ENCODE measurements around the gene TESK2.
"Not testable (repeated sequence)": the region's sequence is repeated elsewhere in the genome, so short reads cannot be mapped to it uniquely, and the experiment has no call there.

The TESK2 gene

GRCh38 chr1:45364294-45364693, 126.7 kb downstream of the TESK2 start:
- H3K4me1 ChIP-seq (ENCODE audit: low read depth, poor library complexity, severe bottlenecking): peaks cover 15% of the 10 kb centered on the region
- no peak overlapping the region for H3K9ac ChIP-seq
- no peak overlapping the region for H3K27ac ChIP-seq
- no peak overlapping the region for H3K4me3 ChIP-seq (IDR thresholded peaks at IDR 0.05; ENCODE audit: insufficient read depth, low read depth, low read length)
- TF ChIP-seq CTCF (conservative IDR thresholded peaks at IDR 0.05; ENCODE audit: low read depth, low read length): no peak
- H3K27me3 ChIP-seq (ENCODE audit: insufficient read depth, low read depth): no peaks in the 10 kb centered on the region
- H4K20me1 ChIP-seq (ENCODE audit: insufficient read depth): no peaks in the 10 kb centered on the region
- no peak overlapping the region for H3K4me2 ChIP-seq
- no peak overlapping the region for H2AFZ ChIP-seq (ENCODE audit: low read depth)
- no peaks in the 10 kb centered on the region for H3K36me3 ChIP-seq (ENCODE audit: insufficient read depth)
- H3K79me2 ChIP-seq (ENCODE audit: insufficient read depth, low read depth): no peaks in the 10 kb centered on the region

- not testable (repeated sequence) for H3K36me3 ChIP-seq (ENCODE audit: insufficient read depth); H3K27ac ChIP-seq; H3K4me1 ChIP-seq (ENCODE audit: low read depth, poor library complexity, severe bottlenecking); H3K79me2 ChIP-seq (ENCODE audit: insufficient read depth, low read depth); H3K4me3 ChIP-seq (IDR thresholded peaks at IDR 0.05; ENCODE audit: insufficient read depth, low read depth, low read length); H3K27me3 ChIP-seq (ENCODE audit: insufficient read depth, low read depth); H3K4me2 ChIP-seq; H3K9ac ChIP-seq; H4K20me1 ChIP-seq (ENCODE audit: insufficient read depth)
- H2AFZ ChIP-seq (ENCODE audit: low read depth): peak overlapping the region; percentile 15; the same call in 1 of the 2 replicates
These were observed 130.0 kb downstream of the TESK2 start for GRCh38 chr1:45360981-45361380.

DNA sequence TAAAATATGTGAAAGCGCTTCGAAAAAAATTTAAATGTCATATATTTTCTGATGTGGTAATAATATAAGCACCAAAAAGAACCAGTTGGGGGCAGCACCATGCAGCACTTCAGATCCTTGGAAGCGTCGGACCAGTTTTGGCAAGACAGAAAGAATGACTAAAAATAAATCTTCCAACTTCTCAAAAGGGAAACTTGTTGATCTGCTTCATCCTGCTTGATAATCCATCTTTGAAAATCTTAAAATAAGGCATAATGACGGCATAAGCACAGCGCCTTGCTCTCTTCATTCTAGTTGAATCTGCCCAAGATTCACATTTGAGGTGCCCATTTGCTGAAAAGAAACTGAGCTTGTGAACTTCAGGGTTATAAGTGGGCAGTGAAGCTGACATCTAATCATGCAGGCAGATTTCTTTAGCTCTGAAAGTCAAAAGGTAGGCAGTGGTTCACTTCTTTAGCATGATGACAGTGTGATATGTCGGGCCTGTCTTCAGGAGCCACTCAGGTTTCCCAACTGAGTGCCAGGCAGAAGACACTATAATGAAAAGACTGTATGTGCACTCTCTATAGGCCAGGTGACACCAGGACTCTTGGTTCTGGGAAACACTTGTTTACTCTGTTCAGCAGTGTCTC, 131.0 kb downstream of the TESK2 start:
- Histone ChIP-seq H3K79me2 (ENCODE audit: insufficient read depth, low read depth) (no peaks in the 10 kb centered on the region), H3K4me1 (ENCODE audit: low read depth, poor library complexity, severe bottlenecking) (peaks cover 8% of the 10 kb centered on the region), H3K27ac (no peak overlapping the region), H3K4me3 (IDR thresholded peaks at IDR 0.05; ENCODE audit: insufficient read depth, low read depth, low read length) (no peak overlapping the region), H2AFZ (ENCODE audit: low read depth) (peak overlapping the region; percentile 31; the same call in 1 of the 2 replicates), H3K27me3 (ENCODE audit: insufficient read depth, low read depth) (no peaks in the 10 kb centered on the region), H4K20me1 (ENCODE audit: insufficient read depth) (no peaks in the 10 kb centered on the region), H3K36me3 (ENCODE audit: insufficient read depth) (no peaks in the 10 kb centered on the region), H3K4me2 (no peak overlapping the region), H3K9ac (no peak overlapping the region)
- TF ChIP-seq CTCF (conservative IDR thresholded peaks at IDR 0.05; ENCODE audit: low read depth, low read length): peak; percentile 57

GRCh38 chr1:45356186-45356585, 134.8 kb downstream of the TESK2 start:
- H3K27ac ChIP-seq: no peak overlapping the region
- no peaks in the 10 kb centered on the region for H3K27me3 ChIP-seq (ENCODE audit: insufficient read depth, low read depth)
- no peak overlapping the region for H3K4me2 ChIP-seq

More at GRCh38 chr1:45356186-45356585, 134.8 kb downstream of the TESK2 start:
- Histone ChIP-seq H3K36me3 (ENCODE audit: insufficient read depth) (no peaks in the 10 kb centered on the region), H3K9ac (no peak overlapping the region), H3K79me2 (ENCODE audit: insufficient read depth, low read depth) (no peaks in the 10 kb centered on the region), H3K4me1 (ENCODE audit: low read depth, poor library complexity, severe bottlenecking) (peaks cover 4% of the 10 kb centered on the region), H4K20me1 (ENCODE audit: insufficient read depth) (no peaks in the 10 kb centered on the region), H2AFZ (ENCODE audit: low read depth) (no peak overlapping the region), H3K4me3 (IDR thresholded peaks at IDR 0.05; ENCODE audit: insufficient read depth, low read depth, low read length) (no peak overlapping the region)
- TF ChIP-seq CTCF (conservative IDR thresholded peaks at IDR 0.05; ENCODE audit: low read depth, low read length): no peak
